Psoas muscle (tissue), 8 donors: ENCODE measurements around the gene RAB11B. TPM values are rescaled to one million over a fixed set of nuclear protein-coding genes. Genes with fewer than 3 reads are reported as not detected.

Source experiments
- ATAC-seq, 4 donors: fragments of 200-7000 bp; cut with Tn5 transposase; one replicate each; pipeline ENCODE4 v1.9.1; 2020; ENCODE audit warnings: moderate library complexity in 3 of 4, mild to moderate bottlenecking in 2 of 4
- DNase-seq, 2 donors: peaks; one replicate each; pipeline ENCODE4 v3.0.0-alpha.2; 2020
- H3K27ac ChIP-seq: fragments of 200-600 bp; one replicate; pipeline ENCODE4 v1.8.0; 2022
- H3K27me3 ChIP-seq, 3 donors: fragments of 200-600 bp in 1 of 3; one replicate each; pipeline versions ENCODE4 v1.6.1 to v1.8.0; 2013 to 2022; ENCODE audit warnings: low read length in 2 of 3, mild to moderate bottlenecking in 2 of 3, moderate library complexity in 1 of 3; ENCODE audit not compliant: insufficient read depth in 3 of 3
- H3K36me3 ChIP-seq, 2 donors: fragments of 200-600 bp in 1 of 2; one replicate each; pipeline versions ENCODE4 v1.6.1 to v1.8.0; 2013 to 2022; ENCODE audit warnings: low read depth in 1 of 2, mild to moderate bottlenecking in 1 of 2, moderate library complexity in 1 of 2; ENCODE audit not compliant: insufficient read depth in 1 of 2
- H3K4me1 ChIP-seq: fragments of 200-600 bp; one replicate; pipeline ENCODE4 v1.8.0; 2022
- H3K4me3 ChIP-seq: fragments of 200-600 bp; one replicate; pipeline ENCODE4 v1.8.0; 2022; ENCODE audit warnings: mild to moderate bottlenecking
- H3K9me3 ChIP-seq: fragments of 200-600 bp; one replicate; pipeline ENCODE4 v1.8.0; 2022
- CTCF ChIP-seq: fragments of 200-600 bp; IDR thresholded peaks from one replicate; pipeline ENCODE4 v1.8.0; 2022; ENCODE audit warnings: antibody characterized with exemption
- WGBS, 3 donors: extraction: QIAGEN DNeasy Blood & Tissue Kit; methylation state at CpG; one replicate each; pipeline versions ENCODE4 v1.1.6 to v1.1.7; 2013; 5-methylcytosine and 5-hydroxymethylcytosine counted together
- intact Hi-C, 2 donors: fragments of 100-400 bp; cut with DNase I; formaldehyde crosslinking; loops; one replicate each; pipeline versions ENCODE4 v1.11.0 to v1.14.2; 2022
- polyA plus RNA-seq, 3 donors: library from polyadenylated mRNA; stranded (reverse); fragments of 200-250 nt; gene quantifications; one replicate each; pipeline ENCODE4 v1.2.3, GENCODE V29; 2013
- total RNA-seq, 4 donors: library from RNA; stranded (reverse); fragmentation: NEBNext Ultra II Directional in 2 of 4; extraction: Animal tissue kit (Norgen Biotek cat#: 25700) in 2 of 4; gene quantifications; one replicate each; pipeline versions ENCODE4 v1.2.1 to v1.2.4, GENCODE V29; 2021 to 2023
- donor health status: healthy with polysubstance abuse.
- donor health status: DM: no; HTN: no; CAD: no; lungs with moderate emphysema.
- donor health status: Bipolar disorder and iron deficiency.
- donor health status: healthy.
- donor health status: DM: yes; HTN: yes; CAD: no.
- donor health status: DM: no; HTN: no; CAD: no.
- donor health status: DM: no; HTN: no; CAD: no.
- donor health status: DM: yes; HTN: yes; CAD: no.

Gene RAB11B
- total and polyA plus RNA-seq, 7 donors = 43.9 to 130 (median 77.1) TPM

GRCh38 chr19:8363803-8364771 lies 26.1 kb upstream of the RAB11B start, which contains the start of gene ANGPTL4:
Gene ANGPTL4 (plus strand): TSS chr19:8364155. CDS start chr19:8364322, 167 bp downstream.
- Histone ChIP-seq H3K36me3 (peaks cover 0 to 16% of the 10 kb centered on the region in 2 donors), H3K9me3 (no peaks in the 10 kb centered on the region), H3K27ac (peak within 1 kb of the TSS; percentile 93), H3K4me3 (peak within 1 kb of the TSS; percentile 84), H3K27me3 (no peaks in the 10 kb centered on the region), H3K4me1 (peaks cover 56% of the 10 kb centered on the region)
- intact Hi-C loops = loop anchor here (2.0 to 5.0 kb wide), 2 partner anchors 27 to 83 kb away; partner anchors contain the start of gene RAB11B (in 2 of the 2)
- 0 to 1% (median 1%) methylated on average over 70 to 81 of the region's 81 CpGs for WGBS, 3 donors
- peak; percentile 3 for TF ChIP-seq CTCF
- DNase-seq = peak; percentile 87 to 89
- ATAC-seq = peak; percentile 50 to 61 (median 58)

- intact Hi-C loops = no loop called here
These were observed 24.0 kb upstream of the RAB11B start for GRCh38 chr19:8366121-8366581.

GRCh38 chr19:8366961-8367326 lies 23.2 kb upstream of the RAB11B start:
- peak; percentile 4 to 36 (median 22) for ATAC-seq
- peak in 1 of 2 donors; percentile 77 for DNase-seq
- peaks cover 52% of the 10 kb centered on the region for H3K4me1 ChIP-seq
- WGBS, 3 donors = 15 to 31% (median 18%) methylated on average over 13 of the region's 13 CpGs
- peaks cover 3 to 45% of the 10 kb centered on the region in 2 donors for H3K36me3 ChIP-seq
- H3K27me3 ChIP-seq = no peaks in the 10 kb centered on the region
- no peak for TF ChIP-seq CTCF
- intact Hi-C loops = no loop called here
- H3K4me3 ChIP-seq = peak overlapping the region; percentile 84
- H3K27ac ChIP-seq = peak overlapping the region; percentile 88
- no peaks in the 10 kb centered on the region for H3K9me3 ChIP-seq

More at GRCh38 chr19:8366121-8366581, 24.0 kb upstream of the RAB11B start:
- H3K4me1 ChIP-seq = peaks cover 58% of the 10 kb centered on the region
- peak in 1 of 2 donors; percentile 51 for DNase-seq
- TF ChIP-seq CTCF = no peak
- H3K9me3 ChIP-seq = no peaks in the 10 kb centered on the region
- no peak for ATAC-seq
- H3K27me3 ChIP-seq = no peaks in the 10 kb centered on the region
- H3K36me3 ChIP-seq = peaks cover 3 to 37% of the 10 kb centered on the region in 2 donors
- 65 to 80% (median 72%) methylated on average over 11 of the region's 11 CpGs for WGBS, 3 donors
- peak overlapping the region; percentile 84 for H3K4me3 ChIP-seq
- peak overlapping the region; percentile 88 for H3K27ac ChIP-seq

GRCh38 chr19:8367327-8368001 lies 22.7 kb upstream of the RAB11B start:
- intact Hi-C loops = loop anchor here in 1 of 2 donors (2.0 kb wide), 1 partner anchor 21 kb away; no protein-coding TSS in a partner anchor
- H3K36me3 ChIP-seq = peaks cover 4 to 50% of the 10 kb centered on the region in 2 donors
- peak overlapping the region; percentile 88 for H3K27ac ChIP-seq
- no peaks in the 10 kb centered on the region for H3K9me3 ChIP-seq
- peaks cover 48% of the 10 kb centered on the region for H3K4me1 ChIP-seq
- peak; percentile 63 to 72 (median 65) for ATAC-seq
- H3K27me3 ChIP-seq = no peaks in the 10 kb centered on the region
- 21 to 31% (median 27%) methylated on average over 16 to 23 of the region's 23 CpGs for WGBS, 3 donors
- DNase-seq = peak; percentile 96
- TF ChIP-seq CTCF = no peak
- peak overlapping the region; percentile 84 for H3K4me3 ChIP-seq
